HCT116 (cell line): ENCODE data around the gene MLC1.

ENCODE experiments used
- ATF3 ChIP-seq: IDR thresholded peaks from 2 replicates; pipeline ENCODE4 v1.6.1; 2012
- CEBPB ChIP-seq: IDR thresholded peaks from 2 replicates; pipeline ENCODE4 v1.6.1; 2012; ENCODE audit warnings: low read depth
- CTCF ChIP-seq, 3 experiments: fragments of 200-600 bp in 1 of 3; sonication (generic) in 1 of 3; IDR thresholded peaks in 2 of 3; conservative IDR thresholded peaks in 1 of 3; 2 replicates each; pipeline ENCODE4 v1.5.1; 2012 to 2017; ENCODE audit warnings: low read depth in 2 of 3, low read length in 2 of 3, antibody characterized with exemption in 1 of 3, borderline replicate concordance in 1 of 3, control low read depth in 1 of 3, mild to moderate bottlenecking in 1 of 3, mixed read lengths in 1 of 3, mixed run types in 1 of 3, moderate library complexity in 1 of 3; ENCODE audit not compliant: insufficient read depth in 1 of 3
- EZH2 ChIP-seq: fragments of 200-600 bp; sonication (generic); IDR thresholded peaks from 2 replicates; pipeline ENCODE4 v1.6.1; 2017; ENCODE audit warnings: antibody characterized with exemption, mixed run types
- EZH2phosphoT487 ChIP-seq: fragments of 200-600 bp; IDR thresholded peaks from 2 replicates; pipeline ENCODE4 v1.6.1; 2018; ENCODE audit warnings: antibody characterized with exemption, borderline replicate concordance
- FOSL1 ChIP-seq: IDR thresholded peaks from 2 replicates; pipeline ENCODE4 v1.6.1; 2012; ENCODE audit warnings: low read depth
- MAX ChIP-seq: IDR thresholded peaks from 2 replicates; pipeline ENCODE4 v1.6.1; 2012
- POLR2A ChIP-seq: IDR thresholded peaks from 2 replicates; pipeline ENCODE4 v1.7.0; 2011; ENCODE audit warnings: borderline replicate concordance; ENCODE audit not compliant: insufficient read depth, insufficient read length; ENCODE audit errors: extremely low read depth
- POLR2AphosphoS5 ChIP-seq: IDR thresholded peaks from 2 replicates; pipeline ENCODE4 v1.6.1; 2011; ENCODE audit warnings: mild to moderate bottlenecking, low read depth, low read length, moderate library complexity
- REST ChIP-seq: IDR thresholded peaks from 2 replicates; pipeline ENCODE4 v1.6.1; 2012; ENCODE audit warnings: low read depth
- SP1 ChIP-seq: IDR thresholded peaks from 2 replicates; pipeline ENCODE4 v1.6.1; 2012; ENCODE audit warnings: low read depth
- ZBTB33 ChIP-seq: IDR thresholded peaks from 2 replicates; pipeline ENCODE4 v1.6.1; 2011; ENCODE audit warnings: mild to moderate bottlenecking, low read length, moderate library complexity; ENCODE audit not compliant: insufficient replicate concordance; ENCODE audit errors: extremely low read depth
- ZFX ChIP-seq: fragments of 450-650 bp; IDR thresholded peaks from 2 replicates; pipeline ENCODE4 v1.6.1; 2017
- ZNF274 ChIP-seq: fragments of 200-500 bp; sonication (Bioruptor generic); IDR thresholded peaks from 2 replicates; pipeline ENCODE4 v1.6.1; 2014; ENCODE audit warnings: mild to moderate bottlenecking, low read depth, low read length, inconsistent platforms

GRCh38 chr22:50107529-50107928, 22.3 kb upstream of the MLC1 start:
- TF ChIP-seq ATF3 (no peak), CEBPB (no peak), CTCF (IDR thresholded peaks at IDR 0.05 in 2 of 3, conservative IDR thresholded peaks at IDR 0.05 in 1 of 3; ENCODE audit: borderline replicate concordance in 1 of 3, insufficient read depth in 1 of 3, low read depth in 2 of 3, low read length in 2 of 3) (no peak), POLR2A (no peak), POLR2AphosphoS5 (no peak), ZFX (no peak), EZH2 (no peak), MAX (no peak), REST (no peak), EZH2phosphoT487 (no peak), ZNF274 (no peak), ZBTB33 (no peak), SP1 (no peak), FOSL1 (no peak)
